Measurements from ENCODE around the gene ANKRD11. TPM values are rescaled to one million over a fixed set of nuclear protein-coding genes. Genes with fewer than 3 reads are reported as not detected.

ANKRD11 gene
- polyA plus RNA-seq, 1 donor from 2014 or later: 32.5 TPM

GRCh38 chr16:89303617-89304016 is 186.7 kb downstream of the ANKRD11 start:
- H3K36me3 ChIP-seq (ENCODE audit: insufficient read depth, low read length): no peaks in the 10 kb centered on the region
- no peaks in the 10 kb centered on the region for H3K27me3 ChIP-seq (ENCODE audit: insufficient read depth, low read depth, low read length)
- no peak overlapping the region for H3K27ac ChIP-seq (ENCODE audit: low read length)
- no peak for TF ChIP-seq POLR2AphosphoS5 (IDR thresholded peaks at IDR 0.05)
- TF ChIP-seq RAD21 (conservative IDR thresholded peaks at IDR 0.05): no peak
- no peak for TF ChIP-seq EP300 (conservative IDR thresholded peaks at IDR 0.05; ENCODE audit: poor library complexity, severe bottlenecking)
- no peak for TF ChIP-seq CTCF (IDR thresholded peaks at IDR 0.05; ENCODE audit: poor library complexity, severe bottlenecking)
- TF ChIP-seq SMC3 (conservative IDR thresholded peaks at IDR 0.05; ENCODE audit: poor library complexity): no peak
- TF ChIP-seq TAF1 (IDR thresholded peaks at IDR 0.05; ENCODE audit: low read depth): no peak
- TF ChIP-seq EZH2 (IDR thresholded peaks at IDR 0.05; ENCODE audit: borderline replicate concordance, insufficient read depth, low read length, poor library complexity, severe bottlenecking): no peak
- TF ChIP-seq REST (IDR thresholded peaks at IDR 0.05; ENCODE audit: borderline replicate concordance): no peak
- TF ChIP-seq MXI1 (conservative IDR thresholded peaks at IDR 0.05; ENCODE audit: poor library complexity, severe bottlenecking): no peak
- peaks cover 16% of the 10 kb centered on the region for H3K79me2 ChIP-seq (replicated peaks; ENCODE audit: insufficient read depth, low read length)
- H4K20me1 ChIP-seq (ENCODE audit: insufficient read depth): no peaks in the 10 kb centered on the region
- H3F3A ChIP-seq (ENCODE audit: insufficient read depth, low read length, poor library complexity, severe bottlenecking): no peaks in the 10 kb centered on the region
- no peaks in the 10 kb centered on the region for H3K9me2 ChIP-seq (ENCODE audit: insufficient read depth, low read length)
- H3K4me3 ChIP-seq (ENCODE audit: low read length): no peak overlapping the region
- no peak overlapping the region for H3K4me2 ChIP-seq (ENCODE audit: low read length)
- no peak overlapping the region for H3K9ac ChIP-seq (ENCODE audit: low read length)
- H3K9me3 ChIP-seq (ENCODE audit: low read length): no peaks in the 10 kb centered on the region
- no peak overlapping the region for H2AFZ ChIP-seq (ENCODE audit: low read depth, low read length)

GRCh38 chr16:89300976-89301360 is 189.4 kb downstream of the ANKRD11 start:
- Histone ChIP-seq H3F3A (ENCODE audit: insufficient read depth, low read length, poor library complexity, severe bottlenecking) (no peaks in the 10 kb centered on the region), H3K27ac (ENCODE audit: low read length) (no peak overlapping the region), H3K9ac (ENCODE audit: low read length) (no peak overlapping the region), H3K9me2 (ENCODE audit: insufficient read depth, low read length) (no peaks in the 10 kb centered on the region), H3K36me3 (ENCODE audit: insufficient read depth, low read length) (no peaks in the 10 kb centered on the region), H3K27me3 (ENCODE audit: insufficient read depth, low read depth, low read length) (no peaks in the 10 kb centered on the region), H4K20me1 (ENCODE audit: insufficient read depth) (no peaks in the 10 kb centered on the region), H3K4me3 (ENCODE audit: low read length) (no peak overlapping the region), H3K79me2 (replicated peaks; ENCODE audit: insufficient read depth, low read length) (peaks cover 5% of the 10 kb centered on the region), H3K4me2 (ENCODE audit: low read length) (no peak overlapping the region), H3K9me3 (ENCODE audit: low read length) (no peaks in the 10 kb centered on the region), H2AFZ (ENCODE audit: low read depth, low read length) (no peak overlapping the region)
- no peak for TF ChIP-seq EP300 (conservative IDR thresholded peaks at IDR 0.05; ENCODE audit: poor library complexity, severe bottlenecking)
